Ishikawa (cell line): Measurements from ENCODE around the gene MICAL3.

Source experiments
- CEBPB ChIP-seq: IDR thresholded peaks from 2 replicates; pipeline ENCODE4 v1.6.1; 2012
- CREB1 ChIP-seq: IDR thresholded peaks from 2 replicates; pipeline ENCODE4 v1.6.1; 2012; ENCODE audit warnings: low read depth
- EGR1 ChIP-seq: IDR thresholded peaks from 2 replicates; pipeline ENCODE4 v1.6.1; 2012
- EP300 ChIP-seq: IDR thresholded peaks from 2 replicates; pipeline ENCODE4 v1.6.1; 2012; ENCODE audit warnings: borderline replicate concordance
- FOXM1 ChIP-seq: IDR thresholded peaks from 2 replicates; pipeline ENCODE4 v1.6.1; 2012; ENCODE audit warnings: low read depth, borderline replicate concordance
- MAX ChIP-seq: IDR thresholded peaks from 2 replicates; pipeline ENCODE4 v1.6.1; 2012
- NFIC ChIP-seq: IDR thresholded peaks from 2 replicates; pipeline ENCODE4 v1.6.1; 2012
- RAD21 ChIP-seq: IDR thresholded peaks from 2 replicates; pipeline ENCODE4 v1.6.1; 2012; ENCODE audit warnings: low read depth
- REST ChIP-seq: IDR thresholded peaks from 2 replicates; pipeline ENCODE4 v1.6.1; 2012; ENCODE audit warnings: low read depth, mild to moderate bottlenecking
- TAF1 ChIP-seq: IDR thresholded peaks from 2 replicates; pipeline ENCODE4 v1.6.1; 2012; ENCODE audit warnings: low read depth, mild to moderate bottlenecking
- TCF12 ChIP-seq: IDR thresholded peaks from 2 replicates; pipeline ENCODE4 v1.6.1; 2012; ENCODE audit warnings: low read depth
- TEAD4 ChIP-seq: IDR thresholded peaks from 2 replicates; pipeline ENCODE4 v1.6.1; 2012
- USF1 ChIP-seq: IDR thresholded peaks from 2 replicates; pipeline ENCODE4 v1.6.1; 2012
- YY1 ChIP-seq: IDR thresholded peaks from 2 replicates; pipeline ENCODE4 v1.6.1; 2012; ENCODE audit warnings: low read depth
- ZBTB7A ChIP-seq: IDR thresholded peaks from 2 replicates; pipeline ENCODE4 v1.6.1; 2012; ENCODE audit warnings: low read depth

The MICAL3 gene

GRCh38 chr22:17974703-17975372, 49.5 kb downstream of the MICAL3 start:
- TF ChIP-seq YY1, result no peak
- no peak for TF ChIP-seq NFIC
- TF ChIP-seq RAD21, result no peak

- TF ChIP-seq TEAD4, result no peak
- no peak for TF ChIP-seq FOXM1
- TF ChIP-seq YY1, result no peak
- no peak for TF ChIP-seq CEBPB
- TF ChIP-seq MAX, result no peak
- TF ChIP-seq TAF1, result no peak
- TF ChIP-seq ZBTB7A, result no peak
- no peak for TF ChIP-seq USF1
- TF ChIP-seq NFIC, result no peak
- no peak for TF ChIP-seq EGR1
- no peak for TF ChIP-seq RAD21
- TF ChIP-seq TCF12, result no peak
- TF ChIP-seq CREB1, result no peak
- no peak for TF ChIP-seq EP300
- no peak for TF ChIP-seq REST
These were observed 50.3 kb downstream of the MICAL3 start for GRCh38 chr22:17974087-17974486.

GRCh38 chr22:17973217-17973616, 51.1 kb downstream of the MICAL3 start:
- no peak for TF ChIP-seq MAX
- TF ChIP-seq CREB1, result no peak

GRCh38 chr22:17972385-17973191, 51.8 kb downstream of the MICAL3 start:
- TF ChIP-seq YY1 (0 out of 2 replicates have a peak, but pooled peaks have one; percentile 37), EGR1 (no peak), TCF12 (peak; percentile 92), CREB1 (no peak), FOXM1 (peak; percentile 68; the same call in 1 of the 2 replicates), EP300 (peak; percentile 93), RAD21 (no peak), NFIC (peak; percentile 91), ZBTB7A (peak; percentile 98), USF1 (peak; percentile 81), REST (no peak), MAX (peak; percentile 88), CEBPB (peak; percentile 100), TEAD4 (peak; percentile 99), TAF1 (no peak)

GRCh38 chr22:17971711-17972110, 52.6 kb downstream of the MICAL3 start:
- TF ChIP-seq REST (no peak), USF1 (no peak), RAD21 (no peak), NFIC (no peak), FOXM1 (no peak), CREB1 (no peak), TAF1 (no peak), ZBTB7A (no peak), EGR1 (no peak), YY1 (no peak), CEBPB (no peak), MAX (no peak), TEAD4 (no peak), EP300 (no peak), TCF12 (no peak)
